AG04450 (cell line): ENCODE results near the gene EXOC4. TPM values are rescaled to one million over a fixed set of nuclear protein-coding genes. Genes with fewer than 3 reads are reported as not detected.

Source experiments
- CTCF ChIA-PET: fragments of 300-600, 350-600 bp; formaldehyde crosslinking; extraction: SDS; loops from one replicate; lab custom pipeline; 2022; ENCODE audit warnings: antibody characterized with exemption, inconsistent platforms; lab: Charles Lee
- POLR2A ChIA-PET: fragments of 350-600 bp; formaldehyde crosslinking; extraction: SDS; loops from one replicate; lab custom pipeline; 2021; ENCODE audit warnings: antibody characterized with exemption, inconsistent platforms; lab: Yijun Ruan, JAX
- DNase-seq: peaks from one replicate; pipeline ENCODE4 v3.0.0-alpha.2; 2011; ENCODE audit warnings: low read depth, low spot score
- H3K27ac ChIP-seq: one replicate; pipeline ENCODE4 v1.5.1; 2012; ENCODE audit warnings: low read depth, low read length, control low read depth
- H3K27me3 ChIP-seq: one replicate; pipeline ENCODE4 v1.6.0; 2012; ENCODE audit warnings: low read length; ENCODE audit not compliant: control insufficient read depth, insufficient read depth
- H3K4me3 ChIP-seq: 2 replicates; pipeline ENCODE4 v1.5.1; 2011; ENCODE audit warnings: mild to moderate bottlenecking, low read depth, low read length, control low read depth
- H3K9me3 ChIP-seq: 2 replicates; pipeline ENCODE4 v1.5.1; 2012; ENCODE audit warnings: low read length; ENCODE audit not compliant: control insufficient read depth, insufficient read depth
- polyA plus RNA-seq: library from polyadenylated mRNA; depleted of rRNA; stranded (reverse); fragments of >200 nt; gene quantifications from 2 replicates; pipeline ENCODE4 v1.2.3, GENCODE V29; 2011
- TF ChIP-seq, protein P1 (sequence below): IDR thresholded peaks from 2 replicates; pipeline ENCODE4 v1.5.1; 2011; ENCODE audit warnings: low read depth, low read length, control low read depth, inconsistent platforms

The EXOC4 gene
- polyA plus RNA-seq, 1 experiment, result 73.5 TPM

DNA sequence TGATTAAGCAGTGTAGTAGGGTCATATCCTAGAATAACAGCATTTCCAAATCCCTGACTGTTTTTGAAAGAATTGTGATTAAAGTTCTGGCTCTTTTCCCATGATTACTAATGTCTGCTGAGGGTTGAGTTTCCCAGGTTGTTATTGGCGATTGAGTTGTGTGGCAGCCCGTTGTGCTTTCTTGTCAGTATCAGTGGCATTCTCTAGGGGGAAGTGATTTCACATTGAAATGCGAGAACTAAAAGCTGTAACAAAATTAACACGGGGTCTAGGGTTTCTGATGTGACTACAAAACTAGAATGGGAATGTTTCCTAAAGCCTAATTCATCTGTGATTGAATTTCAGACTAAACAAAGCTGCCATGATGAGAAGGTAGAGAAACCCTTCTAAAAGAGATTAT is 349.4 kb downstream of the EXOC4 start:
- TF ChIP-seq, protein P1, sequence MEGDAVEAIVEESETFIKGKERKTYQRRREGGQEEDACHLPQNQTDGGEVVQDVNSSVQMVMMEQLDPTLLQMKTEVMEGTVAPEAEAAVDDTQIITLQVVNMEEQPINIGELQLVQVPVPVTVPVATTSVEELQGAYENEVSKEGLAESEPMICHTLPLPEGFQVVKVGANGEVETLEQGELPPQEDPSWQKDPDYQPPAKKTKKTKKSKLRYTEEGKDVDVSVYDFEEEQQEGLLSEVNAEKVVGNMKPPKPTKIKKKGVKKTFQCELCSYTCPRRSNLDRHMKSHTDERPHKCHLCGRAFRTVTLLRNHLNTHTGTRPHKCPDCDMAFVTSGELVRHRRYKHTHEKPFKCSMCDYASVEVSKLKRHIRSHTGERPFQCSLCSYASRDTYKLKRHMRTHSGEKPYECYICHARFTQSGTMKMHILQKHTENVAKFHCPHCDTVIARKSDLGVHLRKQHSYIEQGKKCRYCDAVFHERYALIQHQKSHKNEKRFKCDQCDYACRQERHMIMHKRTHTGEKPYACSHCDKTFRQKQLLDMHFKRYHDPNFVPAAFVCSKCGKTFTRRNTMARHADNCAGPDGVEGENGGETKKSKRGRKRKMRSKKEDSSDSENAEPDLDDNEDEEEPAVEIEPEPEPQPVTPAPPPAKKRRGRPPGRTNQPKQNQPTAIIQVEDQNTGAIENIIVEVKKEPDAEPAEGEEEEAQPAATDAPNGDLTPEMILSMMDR, result no peak
- Histone ChIP-seq H3K9me3 (no peaks in the 10 kb centered on the region), H3K4me3 (no peak overlapping the region), H3K27ac (no peak overlapping the region), H3K27me3 (no peaks in the 10 kb centered on the region)
- CTCF ChIA-PET, result no interaction called here
- no peak for DNase-seq
- POLR2A ChIA-PET, result no interaction called here

DNA sequence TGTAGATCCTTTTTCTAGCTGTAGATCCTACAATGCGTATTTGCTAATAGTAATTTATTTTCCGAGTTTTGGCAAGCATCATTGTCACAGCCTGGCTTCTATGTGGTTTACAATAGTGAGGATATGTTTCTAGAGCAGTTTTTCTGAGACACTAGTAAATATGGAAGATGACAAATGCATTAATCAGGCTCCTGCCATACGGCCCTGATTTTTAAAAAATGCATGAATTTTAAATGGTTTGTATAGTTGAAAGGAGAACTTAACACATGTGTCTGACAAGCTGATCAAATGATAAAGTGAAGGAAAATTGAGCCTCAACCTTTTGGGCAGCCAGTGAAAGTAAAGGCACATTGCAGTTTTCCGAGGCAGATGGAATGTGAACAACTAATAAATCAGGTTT is 354.1 kb downstream of the EXOC4 start:
- no peak for DNase-seq
- TF ChIP-seq, protein P1, result no peak
- no peak overlapping the region for H3K4me3 ChIP-seq
- no peaks in the 10 kb centered on the region for H3K27me3 ChIP-seq
- H3K27ac ChIP-seq, result no peak overlapping the region
- ChIA-PET CTCF (no interaction called here), POLR2A (no interaction called here)
- no peaks in the 10 kb centered on the region for H3K9me3 ChIP-seq

DNA sequence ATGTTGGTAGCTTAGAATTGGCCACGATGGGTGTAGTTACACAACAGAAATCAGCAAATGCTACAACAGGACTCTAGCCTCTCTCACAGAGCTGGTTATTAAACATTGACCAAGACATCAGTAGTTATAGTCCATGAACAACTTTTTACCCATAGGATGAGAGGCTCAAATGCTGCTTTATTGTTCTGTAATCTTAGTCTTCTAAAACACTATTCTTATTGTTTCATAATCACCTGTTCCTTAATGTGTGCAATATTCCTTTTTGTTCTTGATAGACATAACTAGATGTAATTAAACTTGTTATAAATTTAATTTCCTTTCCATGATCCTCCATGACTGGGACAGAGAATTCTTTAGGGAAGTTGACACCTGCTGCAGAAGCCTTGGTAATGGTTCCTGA is 356.9 kb downstream of the EXOC4 start:
- Histone ChIP-seq H3K27me3 (no peaks in the 10 kb centered on the region), H3K4me3 (no peak overlapping the region), H3K27ac (no peak overlapping the region), H3K9me3 (no peaks in the 10 kb centered on the region)
- POLR2A ChIA-PET, result no interaction called here
- TF ChIP-seq, protein P1, result no peak
- DNase-seq, result no peak
- CTCF ChIA-PET, result interaction anchor here (0.6 kb wide), 1 partner anchor 608 kb away, joined by 3 read pairs; no protein-coding TSS in a partner anchor

DNA sequence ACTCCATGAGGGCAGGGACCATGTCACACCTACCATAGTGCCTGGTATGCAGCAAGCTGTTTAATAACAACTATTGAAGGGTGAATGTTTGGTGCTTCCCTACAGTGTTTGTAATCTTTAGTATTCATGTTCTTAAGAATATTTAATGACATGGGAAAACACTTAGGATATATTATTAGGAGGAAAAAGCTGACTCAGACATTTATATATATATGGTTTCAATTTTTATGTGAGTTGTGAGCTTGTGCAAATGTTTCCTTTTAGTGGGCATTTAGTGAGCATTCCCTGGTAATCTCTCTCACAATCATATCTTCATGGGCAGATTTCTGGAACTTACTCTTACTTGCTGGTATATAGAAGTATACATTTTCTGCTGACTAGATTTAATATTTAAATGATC is 359.1 kb downstream of the EXOC4 start:
- ChIA-PET POLR2A (no interaction called here), CTCF (no interaction called here)
- TF ChIP-seq, protein P1, result no peak
- DNase-seq, result no peak
- H3K9me3 ChIP-seq, result no peaks in the 10 kb centered on the region
- no peak overlapping the region for H3K4me3 ChIP-seq
- no peak overlapping the region for H3K27ac ChIP-seq
- no peaks in the 10 kb centered on the region for H3K27me3 ChIP-seq

DNA sequence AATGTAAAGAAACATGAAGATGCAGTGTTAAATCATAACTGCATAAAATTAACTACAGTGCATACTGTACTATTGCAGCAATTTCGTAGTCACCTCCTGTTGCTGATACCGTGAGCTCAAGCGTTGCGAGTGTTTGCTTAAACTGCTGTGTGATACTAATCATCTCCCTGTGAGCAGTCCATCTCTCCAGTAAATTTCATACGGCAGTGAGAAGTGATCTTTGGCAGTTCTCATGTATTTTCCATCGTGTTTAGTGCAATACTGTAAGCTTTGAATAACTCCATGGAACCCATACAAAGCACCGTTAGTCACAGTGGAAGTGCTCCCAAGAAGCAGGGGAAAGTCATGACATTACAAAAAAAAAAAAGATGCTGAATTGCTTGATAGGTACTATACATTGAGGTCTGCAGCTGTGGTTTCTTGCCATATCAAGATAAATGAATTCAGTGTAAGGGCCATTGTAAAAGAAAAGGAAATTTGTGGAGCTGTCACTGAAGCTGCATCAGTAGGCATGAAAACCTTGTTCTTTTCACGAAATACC is 360.4 kb downstream of the EXOC4 start:
- DNase-seq, result no peak
- Histone ChIP-seq H3K9me3 (no peaks in the 10 kb centered on the region), H3K27ac (no peak overlapping the region), H3K27me3 (no peaks in the 10 kb centered on the region), H3K4me3 (no peak overlapping the region)
- CTCF ChIA-PET, result interaction anchor here (0.5 kb wide), 1 partner anchor 642 kb away, joined by 3 read pairs; no protein-coding TSS in a partner anchor
- TF ChIP-seq, protein P1, result no peak
- POLR2A ChIA-PET, result no interaction called here
